Activated T-cell treated with anti-CD3 and anti-CD28 coated beads, Interleukin-2, amount 50 U/mL, for 4 hours (primary cell): ENCODE measurements around the gene SKAP2. TPM values are rescaled to one million over a fixed set of nuclear protein-coding genes. Genes with fewer than 3 reads are reported as not detected.

Source experiments
- ATAC-seq, 2 donors: fragments of 200-7000 bp; cut with Tn5 transposase; one replicate each; pipeline ENCODE4 v1.10.0; 2021
- DNase-seq: peaks from one replicate; pipeline ENCODE4 v3.0.0-alpha.2; 2020
- H3K27me3 Mint-ChIP-seq: one replicate; pipeline ENCODE4 v1.8.0; 2021; ENCODE audit warnings: low read depth, mixed read lengths
- H3K36me3 Mint-ChIP-seq: one replicate; pipeline ENCODE4 v1.8.0; 2022; ENCODE audit warnings: mixed read lengths; ENCODE audit not compliant: insufficient read depth
- H3K4me1 Mint-ChIP-seq: one replicate; pipeline ENCODE4 v1.8.0; 2021; ENCODE audit warnings: low read depth, mixed read lengths
- H3K4me3 Mint-ChIP-seq: one replicate; pipeline ENCODE4 v1.8.0; 2021; ENCODE audit warnings: mild to moderate bottlenecking, moderate library complexity, mixed read lengths
- H3K9me3 Mint-ChIP-seq: one replicate; pipeline ENCODE4 v1.8.0; 2021; ENCODE audit warnings: mixed read lengths
- total RNA-seq, 3 donors: library from RNA; stranded (reverse); gene quantifications; one replicate each; pipeline ENCODE4 v1.2.1, GENCODE V29; 2021

Gene SKAP2
- total RNA-seq, 3 donors from 2014 or later = 2.3 to 5.4 (median 4.1) TPM

DNA sequence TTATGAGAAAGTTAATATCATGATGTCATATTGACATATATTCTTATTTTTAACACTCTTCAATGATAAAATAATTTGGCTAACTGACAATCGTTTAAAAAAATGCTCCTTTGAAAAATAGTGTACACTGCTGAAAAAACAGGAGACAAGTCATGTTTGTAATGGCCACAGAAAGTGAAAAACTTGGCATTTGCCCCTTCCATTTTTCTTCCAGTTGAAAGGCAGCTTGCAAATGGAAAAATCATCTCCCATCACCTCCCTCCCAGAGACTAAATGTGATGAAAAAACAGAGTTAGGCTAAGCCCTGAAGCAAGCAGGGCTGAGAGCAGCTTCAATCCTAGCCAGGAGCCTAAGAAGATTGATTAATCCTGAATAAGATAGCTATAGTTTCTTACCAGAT lies 160.4 kb downstream of the SKAP2 start:
- ATAC-seq (no peak), DNase-seq (no peak)
- Mint-ChIP-seq H3K27me3 (peaks cover 5% of the 10 kb centered on the region), H3K36me3 (no peaks in the 10 kb centered on the region), H3K4me3 (no peak overlapping the region), H3K4me1 (no peaks in the 10 kb centered on the region), H3K9me3 (no peaks in the 10 kb centered on the region)

GRCh38 chr7:26700893-26701292 lies 163.5 kb downstream of the SKAP2 start:
- Mint-ChIP-seq H3K4me1 (no peaks in the 10 kb centered on the region), H3K36me3 (no peaks in the 10 kb centered on the region), H3K9me3 (no peaks in the 10 kb centered on the region), H3K27me3 (peaks cover 10% of the 10 kb centered on the region), H3K4me3 (no peak overlapping the region)
- ATAC-seq (no peak), DNase-seq (no peak)

GRCh38 chr7:26700386-26700785 lies 164.0 kb downstream of the SKAP2 start:
- Mint-ChIP-seq H3K4me3 (no peak overlapping the region), H3K36me3 (no peaks in the 10 kb centered on the region), H3K27me3 (peaks cover 10% of the 10 kb centered on the region), H3K4me1 (no peaks in the 10 kb centered on the region), H3K9me3 (no peaks in the 10 kb centered on the region)
- no peak for ATAC-seq
- DNase-seq = no peak

DNA sequence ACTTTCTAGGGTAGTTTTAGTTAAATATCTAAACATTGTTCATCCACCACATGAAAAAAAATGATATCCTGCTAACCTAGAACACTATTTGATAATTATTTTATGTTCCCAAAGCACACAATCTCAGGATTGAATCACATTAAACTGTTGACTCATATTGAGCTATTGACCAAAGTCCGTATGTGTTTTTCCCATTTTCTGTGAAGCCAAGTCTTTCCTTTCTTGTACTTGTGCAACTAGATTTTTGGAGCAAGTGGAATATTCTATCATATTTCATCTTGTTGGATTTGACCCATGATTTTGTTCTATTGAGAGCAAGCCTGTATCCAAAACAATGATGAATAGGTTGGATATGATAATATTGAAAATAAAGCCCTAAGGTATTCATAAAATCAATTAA lies 164.6 kb downstream of the SKAP2 start:
- DNase-seq (no peak), ATAC-seq (no peak)
- Mint-ChIP-seq H3K27me3 (peaks cover 10% of the 10 kb centered on the region), H3K4me1 (no peaks in the 10 kb centered on the region), H3K4me3 (no peak overlapping the region), H3K9me3 (no peaks in the 10 kb centered on the region), H3K36me3 (no peaks in the 10 kb centered on the region)

DNA sequence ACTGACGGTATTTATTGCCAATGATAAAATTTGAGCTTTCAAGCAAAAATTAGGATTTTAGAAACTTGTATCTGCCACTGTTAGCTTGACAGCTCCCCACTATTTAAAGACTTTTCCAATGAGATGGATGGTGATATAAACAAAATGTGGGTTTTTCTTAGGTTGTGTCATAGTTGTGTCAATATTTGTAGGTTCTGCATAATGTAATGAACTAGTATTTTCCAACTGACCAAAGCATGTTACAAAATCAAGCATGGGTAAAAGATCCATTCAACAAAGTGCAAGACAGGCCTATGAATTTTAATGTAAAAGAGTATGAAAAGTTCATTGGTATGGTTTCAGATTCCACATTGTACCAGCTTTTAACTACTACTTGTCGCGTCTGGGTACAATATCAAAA lies 165.6 kb downstream of the SKAP2 start:
- H3K4me1 Mint-ChIP-seq = no peaks in the 10 kb centered on the region

GRCh38 chr7:26698194-26698593 lies 166.2 kb downstream of the SKAP2 start:
- Mint-ChIP-seq H3K36me3 (no peaks in the 10 kb centered on the region), H3K9me3 (no peaks in the 10 kb centered on the region), H3K4me3 (no peak overlapping the region), H3K27me3 (peaks cover 10% of the 10 kb centered on the region), H3K4me1 (no peaks in the 10 kb centered on the region)
- no peak for ATAC-seq
- DNase-seq = no peak

More for the DNA sequence above, 165.6 kb downstream of the SKAP2 start:
- Mint-ChIP-seq H3K9me3 (no peaks in the 10 kb centered on the region), H3K4me3 (no peak overlapping the region), H3K36me3 (no peaks in the 10 kb centered on the region), H3K27me3 (peaks cover 10% of the 10 kb centered on the region)
- ATAC-seq (no peak), DNase-seq (no peak)

DNA sequence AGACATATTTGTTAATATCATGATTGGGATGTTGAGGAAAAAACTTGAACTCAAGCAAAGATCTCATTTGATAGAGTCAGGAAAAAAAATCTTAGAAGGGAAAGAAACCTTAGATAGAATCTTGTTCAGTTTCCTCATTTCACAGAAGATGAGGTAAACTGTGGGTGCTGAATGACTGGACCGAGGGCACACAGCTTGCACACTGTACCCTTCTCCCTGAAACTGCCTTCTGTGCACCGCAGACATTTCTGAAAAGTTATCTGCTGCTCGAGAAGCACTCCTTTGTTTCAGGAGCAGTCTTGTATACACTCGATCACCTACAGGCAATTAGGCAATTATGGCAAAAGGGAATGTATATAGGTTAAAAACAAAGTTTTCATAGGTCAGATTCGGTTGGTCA lies 167.4 kb downstream of the SKAP2 start:
- ATAC-seq (no peak), DNase-seq (no peak)
- H3K36me3 Mint-ChIP-seq = no peaks in the 10 kb centered on the region
- H3K9me3 Mint-ChIP-seq = no peaks in the 10 kb centered on the region
- peaks cover 7% of the 10 kb centered on the region for H3K27me3 Mint-ChIP-seq
- no peaks in the 10 kb centered on the region for H3K4me1 Mint-ChIP-seq
- no peak overlapping the region for H3K4me3 Mint-ChIP-seq

GRCh38 chr7:26696161-26696560 lies 168.2 kb downstream of the SKAP2 start:
- Mint-ChIP-seq H3K36me3 (no peaks in the 10 kb centered on the region), H3K4me3 (no peak overlapping the region), H3K4me1 (no peaks in the 10 kb centered on the region), H3K27me3 (peaks cover 6% of the 10 kb centered on the region), H3K9me3 (no peaks in the 10 kb centered on the region)
- ATAC-seq = no peak
- no peak for DNase-seq

DNA sequence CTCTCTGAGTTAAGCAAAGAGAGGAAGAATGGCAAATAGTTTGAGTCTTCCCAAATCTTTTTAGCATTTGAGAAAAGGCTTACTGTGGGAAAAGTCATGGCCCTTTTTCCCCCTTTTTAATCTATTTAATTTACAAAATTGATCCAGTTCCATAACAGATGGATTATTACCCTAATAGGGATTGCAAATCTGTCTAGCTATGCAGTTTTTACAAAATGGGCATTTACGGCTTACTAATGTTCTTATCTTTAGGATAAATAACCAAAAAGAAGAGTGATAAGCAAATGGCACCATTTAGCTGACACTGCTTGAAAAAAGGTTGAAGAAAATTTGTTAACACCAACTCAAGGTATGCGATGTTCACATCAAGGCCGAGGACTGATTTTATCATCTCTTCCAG lies 169.7 kb downstream of the SKAP2 start:
- Mint-ChIP-seq H3K4me3 (no peak overlapping the region), H3K9me3 (no peaks in the 10 kb centered on the region), H3K4me1 (no peaks in the 10 kb centered on the region), H3K36me3 (no peaks in the 10 kb centered on the region), H3K27me3 (peaks cover 8% of the 10 kb centered on the region)
- no peak for DNase-seq
- no peak for ATAC-seq

DNA sequence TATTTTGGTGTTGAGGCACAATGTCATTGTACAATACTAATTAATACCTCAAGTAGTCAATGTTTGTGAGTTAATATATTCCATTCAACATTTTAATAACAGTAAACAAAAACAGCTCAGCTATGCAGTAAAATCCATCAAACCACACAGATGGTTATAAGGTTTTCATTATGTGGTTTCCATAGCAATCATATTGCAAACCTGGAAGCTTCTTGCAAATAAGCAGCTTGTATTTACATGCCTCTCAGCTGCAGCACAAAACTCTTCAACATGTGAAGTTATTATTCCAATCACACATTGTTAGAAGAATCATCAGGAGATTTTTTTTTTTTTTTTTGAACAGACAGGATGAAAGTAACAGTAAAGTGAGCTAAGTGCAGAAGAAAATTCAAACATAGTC lies 170.2 kb downstream of the SKAP2 start:
- H3K4me3 Mint-ChIP-seq = no peak overlapping the region
- H3K36me3 Mint-ChIP-seq = no peaks in the 10 kb centered on the region
- H3K27me3 Mint-ChIP-seq = peaks cover 8% of the 10 kb centered on the region
- DNase-seq (no peak), ATAC-seq (no peak)
- H3K4me1 Mint-ChIP-seq = no peaks in the 10 kb centered on the region
- H3K9me3 Mint-ChIP-seq = no peaks in the 10 kb centered on the region

DNA sequence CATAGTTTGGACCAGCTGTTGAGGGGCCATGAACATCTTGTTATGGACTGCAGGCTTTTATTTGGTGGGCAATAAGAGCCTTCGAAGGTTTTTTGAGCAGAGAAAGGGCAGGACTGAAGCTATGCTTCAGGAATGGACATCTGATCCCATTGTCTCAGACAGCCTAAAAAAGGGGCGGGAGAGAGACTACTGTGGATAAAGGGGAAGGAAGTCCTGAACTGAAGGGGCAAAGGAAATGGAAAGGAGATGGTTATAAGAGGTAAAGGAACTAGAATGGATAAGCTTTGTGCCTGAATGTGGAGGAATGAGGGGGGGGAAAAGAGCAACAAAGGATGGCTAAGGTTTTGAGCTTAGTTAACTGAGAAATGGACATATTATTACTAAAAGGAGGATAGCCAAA lies 172.5 kb downstream of the SKAP2 start:
- Mint-ChIP-seq H3K9me3 (no peaks in the 10 kb centered on the region), H3K27me3 (peaks cover 7% of the 10 kb centered on the region), H3K4me3 (no peak overlapping the region), H3K36me3 (no peaks in the 10 kb centered on the region), H3K4me1 (no peaks in the 10 kb centered on the region)
- DNase-seq (no peak), ATAC-seq (no peak)

DNA sequence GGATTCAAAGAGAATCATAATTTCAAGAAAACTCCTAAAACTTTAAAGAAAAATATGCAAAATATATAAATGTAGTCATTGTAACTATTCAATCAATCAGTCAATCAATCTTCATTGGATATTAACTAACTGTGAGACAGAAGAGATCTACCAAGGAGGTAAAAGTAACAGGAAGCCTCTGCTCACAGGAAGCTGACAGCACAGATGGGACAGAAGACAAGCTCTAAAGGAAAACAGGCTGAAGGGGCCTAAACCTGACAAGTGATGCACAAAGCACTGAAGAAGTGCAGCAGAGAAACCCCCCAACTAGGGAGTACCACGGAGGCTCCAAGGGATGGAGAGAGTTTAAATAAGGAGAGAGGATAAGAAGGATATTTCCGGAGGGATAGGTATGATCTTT lies 173.0 kb downstream of the SKAP2 start:
- no peaks in the 10 kb centered on the region for H3K36me3 Mint-ChIP-seq
- no peak for DNase-seq
- ATAC-seq = no peak
- H3K9me3 Mint-ChIP-seq = no peaks in the 10 kb centered on the region
- H3K27me3 Mint-ChIP-seq = peaks cover 5% of the 10 kb centered on the region
- H3K4me1 Mint-ChIP-seq = no peaks in the 10 kb centered on the region
- H3K4me3 Mint-ChIP-seq = no peak overlapping the region

DNA sequence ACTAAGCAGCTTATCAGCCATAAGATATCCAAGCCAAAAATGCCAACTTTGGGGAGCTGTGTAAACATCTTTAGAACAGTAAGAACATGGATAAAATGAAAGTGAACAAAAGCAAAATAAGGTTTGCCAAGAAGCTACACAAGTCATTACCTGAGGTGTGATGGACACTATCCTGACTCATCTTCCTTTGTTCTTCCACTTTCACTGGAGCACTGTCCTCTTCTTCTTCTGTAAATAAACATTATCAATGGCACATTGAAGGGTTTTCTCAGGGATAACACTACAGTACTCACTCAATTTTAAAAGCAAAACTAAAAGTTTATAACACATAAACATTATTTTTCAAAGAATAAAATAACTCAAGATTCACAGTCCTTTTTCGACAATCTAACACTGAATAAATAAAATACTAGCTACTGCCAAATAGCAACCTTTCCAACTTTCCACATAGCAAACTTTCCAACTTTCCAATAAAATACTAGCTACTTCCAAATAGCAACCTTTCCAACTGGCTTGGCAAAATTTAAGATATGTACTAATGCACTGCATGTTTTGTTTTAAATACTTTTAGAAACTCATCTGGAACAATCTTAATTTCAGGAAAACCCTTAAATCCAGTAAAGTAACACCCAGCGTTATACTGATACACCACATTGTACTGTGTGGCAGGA lies 174.1 kb downstream of the SKAP2 start:
- H3K36me3 Mint-ChIP-seq = no peaks in the 10 kb centered on the region
- H3K27me3 Mint-ChIP-seq = peaks cover 3% of the 10 kb centered on the region
- H3K4me1 Mint-ChIP-seq = no peaks in the 10 kb centered on the region
- no peak for ATAC-seq
- H3K4me3 Mint-ChIP-seq = no peak overlapping the region
- no peak for DNase-seq
- no peaks in the 10 kb centered on the region for H3K9me3 Mint-ChIP-seq

GRCh38 chr7:26688936-26689506 lies 175.4 kb downstream of the SKAP2 start:
- peaks cover 11% of the 10 kb centered on the region for H3K27me3 Mint-ChIP-seq
- ATAC-seq = no peak
- H3K4me1 Mint-ChIP-seq = no peaks in the 10 kb centered on the region
- H3K36me3 Mint-ChIP-seq = no peaks in the 10 kb centered on the region
- no peaks in the 10 kb centered on the region for H3K9me3 Mint-ChIP-seq
- no peak overlapping the region for H3K4me3 Mint-ChIP-seq
- no peak for DNase-seq

- no peak for ATAC-seq
Measured at GRCh38 chr7:26688388-26688787, 176.0 kb downstream of the SKAP2 start.

More at GRCh38 chr7:26688388-26688787, 176.0 kb downstream of the SKAP2 start:
- H3K36me3 Mint-ChIP-seq = no peaks in the 10 kb centered on the region
- DNase-seq = no peak
- peaks cover 13% of the 10 kb centered on the region for H3K27me3 Mint-ChIP-seq
- H3K9me3 Mint-ChIP-seq = no peaks in the 10 kb centered on the region
- no peak overlapping the region for H3K4me3 Mint-ChIP-seq
- no peaks in the 10 kb centered on the region for H3K4me1 Mint-ChIP-seq
